Thoracic aorta (tissue), 2 donors: ENCODE measurements around the gene COPB1. TPM values are rescaled to one million over a fixed set of nuclear protein-coding genes. Genes with fewer than 3 reads are reported as not detected.
A peak's percentile ranks its signal among the peaks of the same experiment; 100 is the strongest.

Source experiments
- ATAC-seq: fragments of 150-250 bp; one replicate; pipeline ENCODE4 v1.8.0; 2017; ENCODE audit warnings: low read depth; ENCODE audit not compliant: insufficient number of reproducible peaks, low FRiP score
- DNase-seq: peaks from one replicate; pipeline ENCODE4 v3.0.0-alpha.2; 2020; ENCODE audit warnings: low spot score
- H3K27ac ChIP-seq, 2 donors: fragments of 200-600 bp; sonication (generic); 1 replicate in 1 of 2; 2 replicates in 1 of 2; pipeline ENCODE4 v1.5.1; 2016; ENCODE audit warnings: mild to moderate bottlenecking in 2 of 2, moderate library complexity in 2 of 2
- H3K27me3 ChIP-seq: fragments of 200-600 bp; sonication (generic); replicated peaks from 2 replicates; pipeline ENCODE4 v1.6.0; 2016; ENCODE audit warnings: mild to moderate bottlenecking; ENCODE audit not compliant: insufficient read depth
- H3K36me3 ChIP-seq: fragments of 200-600 bp; sonication (generic); one replicate; pipeline ENCODE4 v1.5.1; 2016
- H3K4me1 ChIP-seq, 2 donors: fragments of 200-600 bp; sonication (generic); 1 replicate in 1 of 2; 2 replicates in 1 of 2; pipeline versions ENCODE4 v1.5.1 to v1.6.0; 2016; ENCODE audit warnings: low read depth in 2 of 2, mild to moderate bottlenecking in 1 of 2; ENCODE audit not compliant: control insufficient read depth in 1 of 2
- H3K4me3 ChIP-seq: fragments of 200-600 bp; sonication (generic); 2 replicates; pipeline ENCODE4 v1.5.1; 2016; ENCODE audit warnings: mild to moderate bottlenecking
- H3K9me3 ChIP-seq: fragments of 200-600 bp; sonication (generic); 2 replicates; pipeline ENCODE4 v1.5.1; 2016
- total RNA-seq, 2 donors: library from RNA; depleted of rRNA; stranded (reverse); fragments of >200 nt; gene quantifications; one replicate each; pipeline versions ENCODE4 v1.1.0 to v1.2.3, GENCODE V29; 2016
- TF ChIP-seq, protein P1 (sequence below): fragments of 200-600 bp; sonication (generic); IDR thresholded peaks from one replicate; pipeline ENCODE4 v1.5.1; 2019; ENCODE audit warnings: antibody characterized with exemption

Gene COPB1
- total RNA-seq, 2 donors from 2014 or later: 88.8 to 111 TPM

- Histone ChIP-seq H3K27me3 (no peaks in the 10 kb centered on the region), H3K4me1 (peaks cover 6 to 9% of the 10 kb centered on the region in 2 donors), H3K4me3 (no peak overlapping the region), H3K27ac (no peak overlapping the region), H3K36me3 (peaks cover 33% of the 10 kb centered on the region), H3K9me3 (no peaks in the 10 kb centered on the region)
- ATAC-seq: no peak
- no peak for DNase-seq
- TF ChIP-seq, protein P1, sequence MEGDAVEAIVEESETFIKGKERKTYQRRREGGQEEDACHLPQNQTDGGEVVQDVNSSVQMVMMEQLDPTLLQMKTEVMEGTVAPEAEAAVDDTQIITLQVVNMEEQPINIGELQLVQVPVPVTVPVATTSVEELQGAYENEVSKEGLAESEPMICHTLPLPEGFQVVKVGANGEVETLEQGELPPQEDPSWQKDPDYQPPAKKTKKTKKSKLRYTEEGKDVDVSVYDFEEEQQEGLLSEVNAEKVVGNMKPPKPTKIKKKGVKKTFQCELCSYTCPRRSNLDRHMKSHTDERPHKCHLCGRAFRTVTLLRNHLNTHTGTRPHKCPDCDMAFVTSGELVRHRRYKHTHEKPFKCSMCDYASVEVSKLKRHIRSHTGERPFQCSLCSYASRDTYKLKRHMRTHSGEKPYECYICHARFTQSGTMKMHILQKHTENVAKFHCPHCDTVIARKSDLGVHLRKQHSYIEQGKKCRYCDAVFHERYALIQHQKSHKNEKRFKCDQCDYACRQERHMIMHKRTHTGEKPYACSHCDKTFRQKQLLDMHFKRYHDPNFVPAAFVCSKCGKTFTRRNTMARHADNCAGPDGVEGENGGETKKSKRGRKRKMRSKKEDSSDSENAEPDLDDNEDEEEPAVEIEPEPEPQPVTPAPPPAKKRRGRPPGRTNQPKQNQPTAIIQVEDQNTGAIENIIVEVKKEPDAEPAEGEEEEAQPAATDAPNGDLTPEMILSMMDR: no peak
Measured at GRCh38 chr11:14513800-14514199, 14.2 kb upstream of the COPB1 start.

- ATAC-seq: no peak
- Histone ChIP-seq H3K27ac (peak overlapping the region in 1 of 2 donors; percentile 34), H3K4me1 (no peaks in the 10 kb centered on the region), H3K36me3 (peaks cover 31% of the 10 kb centered on the region), H3K27me3 (no peaks in the 10 kb centered on the region), H3K9me3 (no peaks in the 10 kb centered on the region), H3K4me3 (no peak overlapping the region)
- TF ChIP-seq, protein P1: no peak
- DNase-seq: no peak
Measured at GRCh38 chr11:14506532-14506931, 6.9 kb upstream of the COPB1 start.

- no peak for ATAC-seq
- DNase-seq: no peak
- no peaks in the 10 kb centered on the region for H3K9me3 ChIP-seq
- no peak overlapping the region for H3K27ac ChIP-seq
- peaks cover 12 to 15% of the 10 kb centered on the region in 2 donors for H3K4me1 ChIP-seq
- H3K36me3 ChIP-seq: peaks cover 28% of the 10 kb centered on the region
- no peak overlapping the region for H3K4me3 ChIP-seq
- TF ChIP-seq, protein P1: no peak
- no peaks in the 10 kb centered on the region for H3K27me3 ChIP-seq
Measured at GRCh38 chr11:14503023-14503422, 3.4 kb upstream of the COPB1 start.

- Histone ChIP-seq H3K4me3 (no peak overlapping the region), H3K4me1 (peaks cover 19 to 24% of the 10 kb centered on the region in 2 donors), H3K9me3 (no peaks in the 10 kb centered on the region), H3K27me3 (no peaks in the 10 kb centered on the region), H3K27ac (no peak overlapping the region), H3K36me3 (peaks cover 22% of the 10 kb centered on the region)
- TF ChIP-seq, protein P1: no peak
- ATAC-seq (no peak), DNase-seq (no peak)
Measured at GRCh38 chr11:14502039-14502438, 2.4 kb upstream of the COPB1 start.

GRCh38 chr11:14500181-14500651 lies 605 bp upstream of the COPB1 start:
- TF ChIP-seq, protein P1: no peak
- ATAC-seq: peak; percentile 40
- Histone ChIP-seq H3K9me3 (no peaks in the 10 kb centered on the region), H3K27me3 (no peaks in the 10 kb centered on the region), H3K36me3 (peaks cover 8% of the 10 kb centered on the region), H3K4me1 (peaks cover 19 to 34% of the 10 kb centered on the region in 2 donors), H3K4me3 (peak overlapping the region; percentile 84), H3K27ac (peak overlapping the region; percentile 61 to 86)
- no peak for DNase-seq
